Measurements from ENCODE around the gene CAMK2B. TPM values are rescaled to one million over a fixed set of nuclear protein-coding genes. Genes with fewer than 3 reads are reported as not detected.

Gene CAMK2B
- total RNA-seq, 2 experiments from 2014 or later: not detected

DNA sequence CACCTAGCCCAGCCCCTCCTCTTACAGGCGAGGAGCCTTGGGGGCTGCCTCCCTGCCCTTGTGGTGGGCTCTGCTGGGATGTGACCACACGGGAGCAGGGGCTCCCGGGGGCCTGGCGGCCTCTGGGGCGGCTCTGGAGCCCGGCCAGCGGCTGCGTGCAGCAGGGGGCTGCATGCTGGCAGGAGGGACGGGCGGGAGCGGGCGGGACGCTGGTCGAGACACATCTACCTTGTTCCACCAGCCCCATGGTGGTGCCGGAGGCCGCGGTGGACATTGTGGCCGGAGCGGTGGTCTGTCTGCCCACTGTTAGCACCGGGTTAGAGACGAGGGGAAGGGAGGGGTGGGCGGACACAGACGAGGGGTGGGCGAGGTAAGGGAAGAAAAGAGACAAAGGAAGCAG, 86.0 kb downstream of the CAMK2B start:
- H3K27me3 Mint-ChIP-seq: no peaks in the 10 kb centered on the region
- no peak for DNase-seq
- CTCF ChIA-PET: no interaction called here
- no peak overlapping the region for H3K4me3 Mint-ChIP-seq
- no peaks in the 10 kb centered on the region for H3K9me3 Mint-ChIP-seq
- peaks cover 5% of the 10 kb centered on the region for H3K4me1 Mint-ChIP-seq
- POLR2A ChIA-PET: no interaction called here
- H3K36me3 Mint-ChIP-seq (ENCODE audit: low read depth): no peaks in the 10 kb centered on the region
- no peak overlapping the region for H3K27ac Mint-ChIP-seq

DNA sequence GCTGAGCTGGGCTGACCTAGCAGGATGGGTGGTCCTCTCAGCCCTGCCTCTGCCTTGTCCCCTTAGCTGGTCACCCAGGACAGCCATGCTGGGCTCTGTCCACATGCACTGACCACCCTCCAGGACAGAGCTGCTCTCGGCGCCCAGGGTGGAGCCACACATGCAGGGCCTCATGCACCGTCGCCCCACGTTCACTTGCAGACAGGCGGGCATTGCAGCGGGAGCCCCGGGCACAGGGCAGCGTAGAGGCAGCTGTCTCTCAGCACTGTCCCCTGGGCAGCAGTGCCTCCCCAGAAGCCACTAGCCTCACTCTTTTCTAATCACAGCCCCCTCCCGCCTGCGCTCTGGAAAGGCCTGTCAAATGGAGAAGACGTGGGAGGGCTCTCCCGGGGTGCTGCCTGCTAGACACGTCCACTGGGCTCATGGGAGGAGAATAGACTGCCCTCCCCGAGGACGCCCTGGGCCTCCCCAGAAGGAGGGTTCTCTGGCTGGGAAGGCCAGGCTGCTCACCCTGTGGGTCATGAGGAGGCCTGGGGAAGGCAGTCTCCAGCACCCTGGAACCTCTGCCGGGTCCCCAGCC, 87.2 kb downstream of the CAMK2B start:
- DNase-seq: no peak
- Mint-ChIP-seq H3K27me3 (no peaks in the 10 kb centered on the region), H3K27ac (no peak overlapping the region), H3K4me3 (no peak overlapping the region), H3K4me1 (peaks cover 5% of the 10 kb centered on the region), H3K9me3 (no peaks in the 10 kb centered on the region), H3K36me3 (ENCODE audit: low read depth) (no peaks in the 10 kb centered on the region)
- POLR2A ChIA-PET: no interaction called here
- CTCF ChIA-PET: interaction anchor here (0.8 to 1.8 kb wide), 2 partner anchors 14 to 296 kb away, joined by 3 to 5 read pairs; no protein-coding TSS in a partner anchor

DNA sequence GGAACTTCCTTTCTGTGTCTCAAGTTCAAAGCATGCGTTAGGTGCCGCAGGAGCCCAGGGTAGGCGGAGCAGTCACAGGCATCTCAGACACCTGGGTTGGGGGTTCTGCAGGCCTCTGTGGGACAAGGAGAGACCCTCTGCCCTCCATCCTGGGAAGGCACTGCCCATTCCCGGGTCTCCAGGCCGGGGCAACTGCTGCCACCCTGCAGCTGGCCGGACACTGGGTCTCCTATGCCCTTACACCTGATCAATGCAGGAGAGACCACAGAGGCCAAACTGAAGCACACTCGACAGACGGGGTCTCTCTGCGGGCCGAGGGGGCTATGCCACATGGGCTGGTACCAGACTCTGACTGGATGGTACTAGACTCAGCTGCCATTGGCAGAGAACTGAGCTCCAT, 87.7 kb downstream of the CAMK2B start:
- H3K9me3 Mint-ChIP-seq: no peaks in the 10 kb centered on the region
- no peaks in the 10 kb centered on the region for H3K36me3 Mint-ChIP-seq (ENCODE audit: low read depth)
- no peak overlapping the region for H3K4me3 Mint-ChIP-seq
- H3K27me3 Mint-ChIP-seq: no peaks in the 10 kb centered on the region
- H3K27ac Mint-ChIP-seq: no peak overlapping the region
- DNase-seq: no peak
- CTCF ChIA-PET: interaction anchor here (1.8 kb wide), 1 partner anchor 14 kb away, joined by 5 read pairs; no protein-coding TSS in a partner anchor
- POLR2A ChIA-PET: no interaction called here
- peaks cover 5% of the 10 kb centered on the region for H3K4me1 Mint-ChIP-seq

DNA sequence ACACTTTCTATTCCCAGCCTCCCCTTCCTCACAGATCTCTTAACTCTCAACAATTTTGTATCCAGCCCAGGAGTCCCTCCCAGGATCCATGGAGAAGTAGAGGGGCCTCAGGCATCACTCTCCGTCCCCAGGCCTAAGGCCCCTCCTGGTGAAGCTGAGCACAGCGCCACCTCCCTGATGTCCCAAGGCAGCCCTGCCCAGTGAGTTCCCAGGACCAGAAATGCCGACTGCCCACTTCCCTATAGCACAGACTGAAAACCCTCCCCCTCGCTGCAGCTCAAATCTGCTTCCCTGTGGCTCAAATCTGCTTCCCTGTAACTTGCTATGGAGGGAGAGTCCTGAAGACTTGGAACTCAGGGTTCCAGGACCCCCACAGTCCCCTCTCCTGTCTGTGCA, 89.1 kb downstream of the CAMK2B start:
- Mint-ChIP-seq H3K4me1 (peaks cover 5% of the 10 kb centered on the region), H3K36me3 (ENCODE audit: low read depth) (no peaks in the 10 kb centered on the region), H3K9me3 (no peaks in the 10 kb centered on the region), H3K27me3 (no peaks in the 10 kb centered on the region), H3K4me3 (no peak overlapping the region), H3K27ac (no peak overlapping the region)
- ChIA-PET CTCF (interaction anchor here (1.2 to 1.8 kb wide), 2 partner anchors 11 to 12 kb away, joined by 3 to 5 read pairs; no protein-coding TSS in a partner anchor), POLR2A (no interaction called here)
- no peak for DNase-seq

- ChIA-PET POLR2A (no interaction called here), CTCF (no interaction called here)
- no peaks in the 10 kb centered on the region for H3K36me3 Mint-ChIP-seq (ENCODE audit: low read depth)
- no peaks in the 10 kb centered on the region for H3K27me3 Mint-ChIP-seq
- H3K27ac Mint-ChIP-seq: no peak overlapping the region
- H3K9me3 Mint-ChIP-seq: no peaks in the 10 kb centered on the region
- no peaks in the 10 kb centered on the region for H3K4me1 Mint-ChIP-seq
- DNase-seq: no peak
- H3K4me3 Mint-ChIP-seq: no peak overlapping the region
Observed at GRCh38 chr7:44235582-44236332, 89.6 kb downstream of the CAMK2B start.

GRCh38 chr7:44235066-44235465, 90.3 kb downstream of the CAMK2B start:
- no peak for DNase-seq
- ChIA-PET POLR2A (no interaction called here), CTCF (no interaction called here)
- Mint-ChIP-seq H3K9me3 (no peaks in the 10 kb centered on the region), H3K27ac (no peak overlapping the region), H3K27me3 (no peaks in the 10 kb centered on the region), H3K4me3 (no peak overlapping the region), H3K4me1 (no peaks in the 10 kb centered on the region), H3K36me3 (ENCODE audit: low read depth) (no peaks in the 10 kb centered on the region)

GRCh38 chr7:44232901-44233715, 92.3 kb downstream of the CAMK2B start:
- ChIA-PET CTCF (interaction anchor here (1.1 kb wide), 1 partner anchor 8 kb away, joined by 3 read pairs; no protein-coding TSS in a partner anchor), POLR2A (no interaction called here)
- H3K27me3 Mint-ChIP-seq: no peaks in the 10 kb centered on the region
- H3K9me3 Mint-ChIP-seq: no peaks in the 10 kb centered on the region
- no peak for DNase-seq
- no peaks in the 10 kb centered on the region for H3K4me1 Mint-ChIP-seq
- no peak overlapping the region for H3K4me3 Mint-ChIP-seq
- no peak overlapping the region for H3K27ac Mint-ChIP-seq
- no peaks in the 10 kb centered on the region for H3K36me3 Mint-ChIP-seq (ENCODE audit: low read depth)

DNA sequence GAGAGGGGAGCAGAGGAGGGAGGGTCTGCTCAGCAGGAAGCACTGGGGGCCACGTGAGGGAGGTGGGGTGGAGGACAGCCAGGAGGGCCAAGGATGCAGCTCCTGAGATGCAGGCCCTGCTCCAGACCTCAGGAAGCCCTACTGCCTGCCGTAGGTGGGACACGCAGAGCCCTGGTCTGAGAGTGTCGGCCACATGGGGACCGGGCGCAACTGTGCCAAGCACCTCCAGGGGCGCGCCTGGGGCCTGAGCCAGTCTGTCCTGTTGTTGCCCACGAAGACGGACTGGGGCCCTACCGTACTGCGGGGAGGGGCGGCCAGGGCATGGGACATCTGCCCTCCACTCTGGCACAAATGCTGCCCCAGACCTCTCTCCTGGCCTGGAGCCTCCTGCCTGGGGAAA, 93.0 kb downstream of the CAMK2B start:
- Mint-ChIP-seq H3K4me1 (no peaks in the 10 kb centered on the region), H3K36me3 (ENCODE audit: low read depth) (no peaks in the 10 kb centered on the region), H3K9me3 (no peaks in the 10 kb centered on the region), H3K27me3 (no peaks in the 10 kb centered on the region), H3K4me3 (no peak overlapping the region), H3K27ac (no peak overlapping the region)
- DNase-seq: no peak
- ChIA-PET CTCF (interaction anchor here (1.1 kb wide), 1 partner anchor 9 kb away, joined by 3 read pairs; no protein-coding TSS in a partner anchor), POLR2A (no interaction called here)

DNA sequence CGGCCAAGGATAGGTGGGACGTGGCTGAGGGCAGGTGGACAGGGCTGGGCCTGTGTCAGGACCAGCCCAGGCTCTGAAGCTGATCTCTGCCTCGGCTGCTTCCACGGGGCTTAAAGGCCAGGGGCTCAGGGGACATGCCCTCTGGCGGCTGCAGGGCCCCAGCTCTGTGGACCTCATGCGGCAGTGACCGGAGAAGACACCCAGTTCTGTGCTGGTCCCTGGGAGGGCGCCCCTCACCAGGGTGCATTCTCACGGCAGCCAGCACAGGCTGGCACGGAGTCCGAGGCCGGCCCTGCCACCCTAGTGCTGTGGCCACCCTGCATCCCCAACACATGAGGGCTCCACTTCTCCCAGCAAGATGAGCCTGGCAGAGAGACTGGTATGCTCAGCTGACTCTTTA, 94.3 kb downstream of the CAMK2B start:
- no peak for DNase-seq
- H3K9me3 Mint-ChIP-seq: no peaks in the 10 kb centered on the region
- CTCF ChIA-PET: interaction anchor here (1.5 kb wide), 1 partner anchor 10 kb away, joined by 3 read pairs; no protein-coding TSS in a partner anchor

GRCh38 chr7:44230286-44230685, 95.1 kb downstream of the CAMK2B start:
- Mint-ChIP-seq H3K36me3 (ENCODE audit: low read depth) (no peaks in the 10 kb centered on the region), H3K27ac (no peak overlapping the region), H3K9me3 (no peaks in the 10 kb centered on the region), H3K4me1 (no peaks in the 10 kb centered on the region), H3K4me3 (no peak overlapping the region), H3K27me3 (no peaks in the 10 kb centered on the region)
- ChIA-PET CTCF (interaction anchor here (1.5 kb wide), 1 partner anchor 11 kb away, joined by 3 read pairs; no protein-coding TSS in a partner anchor), POLR2A (no interaction called here)
- DNase-seq: no peak

More for the DNA sequence above, 94.3 kb downstream of the CAMK2B start:
- Mint-ChIP-seq H3K36me3 (ENCODE audit: low read depth) (no peaks in the 10 kb centered on the region), H3K4me1 (no peaks in the 10 kb centered on the region), H3K4me3 (no peak overlapping the region), H3K27me3 (no peaks in the 10 kb centered on the region), H3K27ac (no peak overlapping the region)
- POLR2A ChIA-PET: no interaction called here

DNA sequence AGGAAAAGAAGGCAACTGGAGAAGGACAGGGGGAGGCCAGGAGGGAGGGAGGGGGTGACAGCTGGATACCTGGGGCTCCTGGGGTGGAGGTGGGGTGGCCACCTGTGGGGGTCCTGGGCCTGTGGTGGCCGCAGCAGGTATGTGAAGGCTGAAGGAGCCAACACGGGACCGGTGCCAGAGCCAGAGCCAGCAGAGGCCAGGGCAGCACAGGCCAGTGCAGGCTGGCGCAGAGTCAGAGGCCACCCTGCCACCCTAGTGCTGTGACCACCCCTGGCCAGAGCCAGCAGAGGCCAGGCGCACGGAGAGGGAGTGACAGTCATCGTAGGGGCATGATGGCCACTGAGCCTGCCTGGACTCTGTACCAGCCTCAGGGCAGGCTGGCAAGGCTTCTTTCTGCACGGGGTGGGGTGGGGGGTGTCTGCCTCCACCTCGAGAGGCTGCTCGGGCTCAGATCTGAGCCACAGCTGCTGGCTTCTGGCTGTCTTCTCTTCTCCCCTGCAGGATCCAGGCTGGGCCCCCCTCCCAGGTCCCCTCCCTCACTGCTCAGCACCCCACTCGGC, 95.8 kb downstream of the CAMK2B start:
- Mint-ChIP-seq H3K4me3 (no peak overlapping the region), H3K36me3 (ENCODE audit: low read depth) (no peaks in the 10 kb centered on the region), H3K27me3 (no peaks in the 10 kb centered on the region), H3K9me3 (no peaks in the 10 kb centered on the region), H3K27ac (no peak overlapping the region), H3K4me1 (no peaks in the 10 kb centered on the region)
- CTCF ChIA-PET: interaction anchor here (0.6 to 0.7 kb wide), 2 partner anchors 172 to 1883 kb away, joined by 3 read pairs; no protein-coding TSS in a partner anchor
- no peak for DNase-seq
- POLR2A ChIA-PET: no interaction called here

- POLR2A ChIA-PET: no interaction called here
- no peaks in the 10 kb centered on the region for H3K27me3 Mint-ChIP-seq
- CTCF ChIA-PET: interaction anchor here (0.6 to 0.7 kb wide), 2 partner anchors 171 to 1884 kb away, joined by 3 read pairs; no protein-coding TSS in a partner anchor
- H3K4me1 Mint-ChIP-seq: no peaks in the 10 kb centered on the region
- no peak overlapping the region for H3K27ac Mint-ChIP-seq
- H3K4me3 Mint-ChIP-seq: no peak overlapping the region
- DNase-seq: no peak
- no peaks in the 10 kb centered on the region for H3K36me3 Mint-ChIP-seq (ENCODE audit: low read depth)
- H3K9me3 Mint-ChIP-seq: no peaks in the 10 kb centered on the region
Observed at GRCh38 chr7:44228571-44229350, 96.6 kb downstream of the CAMK2B start.
